Measurements from ENCODE around the gene ANXA10. TPM values are rescaled to one million over a fixed set of nuclear protein-coding genes. Genes with fewer than 3 reads are reported as not detected.
"Not testable (repeated sequence)": the region's sequence is repeated elsewhere in the genome, so short reads cannot be mapped to it uniquely, and the experiment has no call there.

Gene ANXA10
- total RNA-seq, 1 donor = not detected

DNA sequence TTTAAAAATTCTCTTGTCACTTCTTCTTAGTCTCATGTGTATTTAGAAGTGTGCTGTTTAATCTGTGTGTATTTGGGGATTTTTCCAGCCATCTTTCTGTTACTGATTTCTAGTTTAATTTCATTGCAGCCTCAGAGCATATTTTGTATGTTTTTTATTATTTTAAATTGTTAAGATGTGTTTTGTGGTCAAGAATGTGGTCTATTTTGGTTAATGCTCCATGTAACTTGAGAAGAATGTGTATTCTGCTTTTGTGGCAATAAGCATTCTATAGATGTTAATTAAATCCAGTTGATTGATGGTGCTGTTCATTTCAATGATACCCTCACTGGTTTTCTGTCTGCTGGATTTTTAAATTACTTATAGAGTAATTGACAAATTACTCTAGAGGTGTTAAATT, 38.9 kb downstream of the ANXA10 start:
- Histone ChIP-seq H3K4me3 (ENCODE audit: low read length) (no peak overlapping the region), H3K27me3 (ENCODE audit: insufficient read depth, low read length) (no peaks in the 10 kb centered on the region), H3K9me3 (ENCODE audit: low read depth, low read length) (no peaks in the 10 kb centered on the region), H3K4me1 (ENCODE audit: insufficient read depth, low read length) (no peaks in the 10 kb centered on the region)

DNA sequence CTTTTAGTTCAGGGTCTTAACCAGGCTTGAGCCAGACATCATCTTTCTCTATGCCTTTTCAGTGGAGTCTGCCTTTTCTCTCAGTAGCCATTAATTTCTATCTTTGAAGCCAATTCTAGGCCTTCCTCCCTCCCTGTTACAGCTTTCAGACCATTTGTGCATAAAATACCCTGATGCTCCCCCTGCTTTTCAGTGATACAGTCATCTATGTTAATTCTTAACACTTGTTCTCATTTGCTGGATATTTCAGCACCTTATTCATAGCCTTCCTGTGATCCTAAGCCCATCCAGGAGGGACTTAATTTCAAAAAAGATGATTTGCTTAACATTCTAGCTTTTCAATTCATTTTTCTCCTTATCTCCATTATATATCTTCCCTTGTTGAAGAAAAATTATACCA, 42.3 kb downstream of the ANXA10 start:
- no peaks in the 10 kb centered on the region for H3K27me3 ChIP-seq (ENCODE audit: insufficient read depth, low read length)
- no peaks in the 10 kb centered on the region for H3K4me1 ChIP-seq (ENCODE audit: insufficient read depth, low read length)
- H3K9me3 ChIP-seq (ENCODE audit: low read depth, low read length) = no peaks in the 10 kb centered on the region
- no peak overlapping the region for H3K4me3 ChIP-seq (ENCODE audit: low read length)

DNA sequence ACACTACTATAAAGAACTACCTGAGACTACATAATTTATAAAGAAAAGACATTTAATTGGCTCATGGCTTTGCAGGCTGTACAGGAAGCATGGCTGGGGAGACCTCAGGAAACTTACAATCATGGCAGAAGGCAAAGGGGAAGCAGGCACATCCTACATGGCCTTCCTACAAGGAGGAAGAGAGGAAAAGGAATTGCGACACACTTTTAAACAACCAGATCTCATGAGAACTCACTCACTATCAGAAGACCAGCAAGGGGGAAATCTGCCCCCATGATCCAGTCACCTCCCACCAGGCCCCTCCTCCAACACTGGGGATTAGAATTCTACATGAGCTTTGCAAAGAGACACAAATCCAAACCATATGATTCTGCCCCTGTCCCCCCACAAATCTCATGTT, 43.5 kb downstream of the ANXA10 start:
- not testable (repeated sequence) for H3K4me3 ChIP-seq (ENCODE audit: low read length); H3K27me3 ChIP-seq (ENCODE audit: insufficient read depth, low read length); H3K9me3 ChIP-seq (ENCODE audit: low read depth, low read length); H3K4me1 ChIP-seq (ENCODE audit: insufficient read depth, low read length)

DNA sequence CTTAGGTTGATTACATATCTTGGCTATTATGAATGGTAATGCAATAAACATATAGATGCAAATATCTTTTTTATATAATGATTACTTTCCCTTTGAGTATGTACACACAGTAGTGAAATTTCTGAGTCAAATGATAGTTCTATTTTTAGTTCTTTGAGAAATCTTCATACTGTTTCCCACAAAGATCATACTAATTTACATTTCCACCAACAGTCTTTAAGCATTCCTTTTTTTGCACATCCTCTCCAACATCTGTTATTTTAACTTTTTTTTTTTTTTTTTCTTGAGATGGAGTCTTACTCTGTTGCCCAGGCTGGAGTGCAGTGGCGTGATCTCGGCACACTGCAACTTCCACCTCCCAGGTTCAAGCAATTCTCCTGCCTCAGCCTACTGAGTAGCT, 45.4 kb downstream of the ANXA10 start:
- H3K9me3 ChIP-seq (ENCODE audit: low read depth, low read length); H3K4me3 ChIP-seq (ENCODE audit: low read length); H3K4me1 ChIP-seq (ENCODE audit: insufficient read depth, low read length); H3K27me3 ChIP-seq (ENCODE audit: insufficient read depth, low read length): not testable (repeated sequence)

DNA sequence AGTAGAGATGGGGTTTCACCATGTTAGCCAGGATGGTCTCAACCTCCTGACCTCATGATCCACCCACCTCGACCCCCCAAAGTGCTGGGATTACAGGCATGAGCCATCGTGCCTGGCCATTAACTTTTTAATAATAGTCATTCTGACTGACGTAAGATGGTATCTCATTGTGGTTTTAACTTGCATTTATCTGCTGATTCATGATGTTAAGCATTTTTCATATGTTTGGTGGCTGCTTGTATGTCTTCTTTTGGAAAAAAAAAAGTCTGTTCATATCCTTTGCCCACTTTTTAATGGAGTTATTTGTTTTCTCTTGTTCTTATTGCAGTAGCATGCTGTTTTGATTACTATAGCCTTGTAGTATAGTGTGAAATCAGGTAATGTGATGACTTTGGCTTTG, 45.8 kb downstream of the ANXA10 start:
- Histone ChIP-seq H3K9me3 (ENCODE audit: low read depth, low read length) (no peaks in the 10 kb centered on the region), H3K4me1 (ENCODE audit: insufficient read depth, low read length) (no peaks in the 10 kb centered on the region), H3K4me3 (ENCODE audit: low read length) (no peak overlapping the region), H3K27me3 (ENCODE audit: insufficient read depth, low read length) (no peaks in the 10 kb centered on the region)

DNA sequence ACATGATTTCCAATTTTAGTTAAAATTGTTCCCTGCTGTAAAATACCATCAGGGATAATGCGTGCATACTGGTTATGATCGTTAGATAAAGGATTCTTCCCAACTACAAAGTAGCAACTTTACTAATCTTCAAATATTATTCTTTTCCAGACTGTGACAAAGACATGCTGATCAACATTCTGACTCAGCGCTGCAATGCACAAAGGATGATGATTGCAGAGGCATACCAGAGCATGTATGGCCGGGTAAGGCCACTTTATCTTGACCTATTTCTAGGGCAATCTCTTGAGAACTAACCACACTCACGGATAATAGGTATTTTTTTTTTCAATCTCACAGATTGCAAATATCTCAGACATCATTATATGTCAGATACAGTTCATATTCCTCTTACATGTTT, 47.0 kb downstream of the ANXA10 start:
- no peak overlapping the region for H3K4me3 ChIP-seq (ENCODE audit: low read length)
- H3K27me3 ChIP-seq (ENCODE audit: insufficient read depth, low read length) = no peaks in the 10 kb centered on the region
- H3K4me1 ChIP-seq (ENCODE audit: insufficient read depth, low read length) = no peaks in the 10 kb centered on the region
- H3K9me3 ChIP-seq (ENCODE audit: low read depth, low read length) = no peaks in the 10 kb centered on the region

DNA sequence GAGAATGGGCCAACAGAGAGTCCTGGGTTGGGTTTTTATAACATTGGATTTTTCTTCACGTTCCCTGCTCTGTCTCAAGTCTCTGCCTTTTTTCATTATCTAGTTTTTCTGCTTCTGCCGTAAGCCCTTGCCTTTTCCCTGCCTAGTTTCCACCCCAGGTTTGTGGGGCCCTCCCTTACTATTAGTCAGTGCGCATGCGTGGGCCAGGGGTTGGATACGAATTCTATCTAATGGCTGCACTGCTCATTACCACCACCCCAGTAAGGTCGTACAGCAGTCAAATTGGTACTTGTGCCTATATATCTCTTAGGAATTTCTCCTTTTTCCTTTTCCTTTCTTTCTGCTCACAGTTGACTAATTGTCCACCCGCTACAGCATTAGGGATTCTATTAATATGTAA, 49.4 kb downstream of the ANXA10 start:
- H3K4me3 ChIP-seq (ENCODE audit: low read length) = no peak overlapping the region
- H3K4me1 ChIP-seq (ENCODE audit: insufficient read depth, low read length) = no peaks in the 10 kb centered on the region
- H3K9me3 ChIP-seq (ENCODE audit: low read depth, low read length) = no peaks in the 10 kb centered on the region
- H3K27me3 ChIP-seq (ENCODE audit: insufficient read depth, low read length) = no peaks in the 10 kb centered on the region

DNA sequence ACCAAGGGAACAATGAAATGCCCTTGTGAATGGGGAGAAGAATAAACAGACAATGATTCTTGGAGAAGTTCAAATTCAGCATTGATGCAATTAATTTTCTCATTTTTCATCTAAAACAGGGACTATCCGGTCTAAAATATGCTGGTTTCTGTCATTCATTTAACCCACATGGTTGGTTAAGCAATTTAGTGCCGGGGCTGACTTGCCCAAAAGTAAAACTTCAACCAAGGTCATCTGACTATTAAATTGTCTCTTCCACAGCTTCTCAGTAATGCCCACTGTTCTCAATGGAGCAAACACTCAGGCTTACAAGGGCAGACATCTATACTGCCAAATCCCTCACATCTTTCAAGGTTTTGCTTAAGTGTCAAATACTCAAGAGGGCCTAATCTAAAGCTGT, 51.3 kb downstream of the ANXA10 start:
- no peaks in the 10 kb centered on the region for H3K4me1 ChIP-seq (ENCODE audit: insufficient read depth, low read length)
- no peaks in the 10 kb centered on the region for H3K27me3 ChIP-seq (ENCODE audit: insufficient read depth, low read length)
- no peak overlapping the region for H3K4me3 ChIP-seq (ENCODE audit: low read length)
- H3K9me3 ChIP-seq (ENCODE audit: low read depth, low read length) = no peaks in the 10 kb centered on the region

DNA sequence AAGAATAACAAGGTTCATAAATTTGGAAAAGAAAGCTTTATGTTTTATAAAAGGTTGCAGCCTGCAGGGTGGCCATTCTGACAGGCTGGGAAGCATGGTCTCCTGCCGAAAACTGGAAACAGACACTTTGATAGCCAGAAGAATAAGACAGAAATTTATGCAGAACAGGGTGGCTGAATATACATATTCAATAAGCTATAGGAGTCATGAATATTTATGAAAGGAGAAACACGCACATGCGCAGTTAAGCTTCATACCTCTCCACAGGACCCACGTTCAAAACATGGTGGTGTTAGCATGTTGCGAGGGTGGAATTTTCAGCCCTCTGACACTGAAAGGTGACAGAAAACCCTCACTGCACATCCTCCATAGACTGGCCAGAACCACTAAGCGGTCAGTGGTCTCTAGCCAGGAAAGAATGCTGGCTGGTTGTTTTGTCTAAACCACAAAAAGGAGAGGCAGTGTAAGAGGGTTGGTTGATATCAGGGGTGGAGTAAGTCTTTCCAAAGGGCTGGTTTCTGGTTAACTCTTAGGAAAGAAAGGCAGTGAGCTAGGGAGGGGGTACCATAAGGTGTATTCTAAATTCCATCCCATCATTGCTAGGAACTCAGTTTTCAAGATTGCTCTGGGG, 58.2 kb downstream of the ANXA10 start:
- Histone ChIP-seq H3K27me3 (ENCODE audit: insufficient read depth, low read length) (no peaks in the 10 kb centered on the region), H3K9me3 (ENCODE audit: low read depth, low read length) (no peaks in the 10 kb centered on the region), H3K4me1 (ENCODE audit: insufficient read depth, low read length) (no peaks in the 10 kb centered on the region), H3K4me3 (ENCODE audit: low read length) (no peak overlapping the region)

DNA sequence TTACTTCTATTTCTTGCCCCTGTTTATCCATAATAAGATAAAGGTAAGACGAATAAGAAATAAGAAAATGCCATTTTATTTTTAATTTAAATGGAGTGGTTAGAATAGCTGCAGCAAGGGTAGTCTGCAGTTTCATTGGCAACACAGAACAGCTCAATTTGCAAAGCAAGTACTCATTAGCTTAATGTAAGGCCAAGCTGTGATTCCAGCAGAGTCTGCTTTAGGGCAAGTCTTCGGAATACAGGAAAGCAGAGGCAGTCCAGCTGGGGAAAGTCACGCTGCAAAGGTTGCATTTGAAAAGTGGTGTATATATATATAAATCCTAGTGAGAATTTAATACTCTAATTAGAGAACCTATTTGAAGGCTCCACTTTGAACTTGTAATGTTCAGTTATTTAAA, 59.0 kb downstream of the ANXA10 start:
- Histone ChIP-seq H3K4me3 (ENCODE audit: low read length) (no peak overlapping the region), H3K9me3 (ENCODE audit: low read depth, low read length) (no peaks in the 10 kb centered on the region), H3K4me1 (ENCODE audit: insufficient read depth, low read length) (no peaks in the 10 kb centered on the region), H3K27me3 (ENCODE audit: insufficient read depth, low read length) (no peaks in the 10 kb centered on the region)

DNA sequence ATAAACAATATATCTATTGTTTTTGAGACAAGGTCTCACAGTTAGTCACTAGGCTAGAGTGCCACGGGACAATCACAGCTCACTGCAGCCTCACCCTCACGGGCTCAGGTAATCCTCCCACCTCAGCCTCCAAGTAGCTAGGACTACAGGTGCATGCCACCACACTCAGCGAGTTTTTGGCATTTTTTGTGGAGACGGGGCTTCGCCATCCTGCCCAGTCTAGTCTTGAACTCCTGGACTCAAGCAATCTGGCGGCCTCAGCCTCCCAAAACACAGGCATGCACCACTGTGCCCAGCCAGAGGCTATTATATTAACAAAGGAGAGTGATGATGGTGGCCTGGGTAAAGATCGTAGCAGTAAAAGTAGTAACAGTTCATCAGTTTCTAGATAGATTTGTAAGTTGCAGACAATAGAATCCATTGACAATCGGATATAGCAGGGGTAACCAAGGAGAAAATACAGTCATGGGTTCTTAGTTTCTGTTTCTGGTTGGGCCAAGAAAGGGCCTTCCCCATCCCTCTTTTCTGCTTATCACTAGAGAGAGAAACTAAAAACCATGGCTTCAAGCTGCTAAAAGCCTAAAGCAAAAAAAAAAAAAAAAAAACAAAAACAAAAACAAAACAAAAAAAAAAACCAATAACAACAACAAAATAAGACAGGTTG, 60.6 kb downstream of the ANXA10 start:
- H3K9me3 ChIP-seq (ENCODE audit: low read depth, low read length) = no peaks in the 10 kb centered on the region
- no peaks in the 10 kb centered on the region for H3K4me1 ChIP-seq (ENCODE audit: insufficient read depth, low read length)
- H3K27me3 ChIP-seq (ENCODE audit: insufficient read depth, low read length) = no peaks in the 10 kb centered on the region
- no peak overlapping the region for H3K4me3 ChIP-seq (ENCODE audit: low read length)

DNA sequence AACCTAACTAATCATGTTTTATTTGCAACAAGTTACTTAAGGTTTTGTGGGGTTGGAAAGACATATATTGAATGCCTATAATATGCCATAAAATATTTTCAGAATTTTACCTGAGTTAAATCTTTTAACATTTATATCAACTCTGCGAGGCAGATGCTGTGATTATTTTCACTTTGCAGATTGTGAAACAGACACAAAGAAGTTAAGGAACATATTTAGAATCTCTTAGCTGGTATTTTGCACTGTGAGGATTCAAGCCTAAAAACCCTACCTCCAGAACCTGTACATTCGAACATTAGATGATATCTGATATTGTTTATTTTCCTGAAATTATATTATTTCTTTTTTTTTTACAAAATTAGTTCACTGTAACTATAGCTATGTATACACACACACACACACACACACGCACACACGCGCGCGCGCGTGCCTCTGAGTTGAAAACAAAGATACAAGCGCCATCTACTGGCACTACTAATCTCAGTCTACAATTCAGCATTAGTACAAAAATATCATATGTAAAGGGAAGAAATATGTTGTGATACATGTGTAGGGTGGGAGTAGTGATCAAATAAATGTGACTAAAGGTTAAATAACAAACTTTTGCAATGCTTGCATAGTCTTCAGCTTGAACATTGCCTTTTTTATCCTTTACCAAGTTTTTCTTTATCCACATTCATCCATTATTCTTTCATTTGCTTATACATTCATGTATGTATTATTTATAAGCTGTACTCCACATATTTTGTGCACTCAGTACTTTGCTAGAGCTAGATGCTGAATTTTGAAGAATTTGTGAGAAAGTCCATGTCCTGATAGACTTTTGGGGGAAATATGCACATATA, 61.5 kb downstream of the ANXA10 start:
- Histone ChIP-seq H3K4me1 (ENCODE audit: insufficient read depth, low read length) (no peaks in the 10 kb centered on the region), H3K4me3 (ENCODE audit: low read length) (no peak overlapping the region), H3K27me3 (ENCODE audit: insufficient read depth, low read length) (no peaks in the 10 kb centered on the region), H3K9me3 (ENCODE audit: low read depth, low read length) (no peaks in the 10 kb centered on the region)

DNA sequence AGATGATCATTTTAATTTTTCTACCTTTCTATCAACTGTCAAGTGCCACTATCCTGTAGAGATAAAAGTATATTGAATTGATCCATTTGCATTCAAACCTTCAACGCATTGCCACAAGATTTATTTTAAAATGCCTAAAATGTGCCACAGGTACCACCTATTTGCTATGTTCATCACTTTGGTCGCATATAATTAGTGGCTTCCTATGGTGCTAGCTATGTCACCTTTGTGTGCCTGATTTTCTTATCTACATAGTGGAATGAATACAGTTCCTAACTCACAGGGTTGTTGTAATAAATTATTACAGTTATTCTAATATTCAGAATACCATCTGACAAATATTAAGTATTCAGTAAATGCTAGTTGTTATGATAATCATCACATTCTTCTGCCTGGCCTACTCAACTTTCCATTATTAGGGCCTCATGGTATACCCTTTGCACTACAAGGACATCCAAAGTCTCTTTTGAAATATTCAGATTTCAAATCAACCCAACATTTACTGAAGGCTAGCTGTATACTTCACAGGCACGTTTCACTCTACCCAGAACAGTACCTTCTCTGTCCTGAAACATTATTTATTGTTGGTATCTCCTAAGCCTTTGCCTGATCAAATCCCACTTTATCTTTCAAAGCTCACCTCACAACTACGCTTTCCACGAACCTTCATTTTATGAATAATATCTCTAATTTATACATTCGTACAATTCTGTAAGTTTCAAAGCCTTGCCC, 62.4 kb downstream of the ANXA10 start:
- Histone ChIP-seq H3K9me3 (ENCODE audit: low read depth, low read length) (no peaks in the 10 kb centered on the region), H3K4me3 (ENCODE audit: low read length) (no peak overlapping the region), H3K4me1 (ENCODE audit: insufficient read depth, low read length) (no peaks in the 10 kb centered on the region), H3K27me3 (ENCODE audit: insufficient read depth, low read length) (no peaks in the 10 kb centered on the region)

DNA sequence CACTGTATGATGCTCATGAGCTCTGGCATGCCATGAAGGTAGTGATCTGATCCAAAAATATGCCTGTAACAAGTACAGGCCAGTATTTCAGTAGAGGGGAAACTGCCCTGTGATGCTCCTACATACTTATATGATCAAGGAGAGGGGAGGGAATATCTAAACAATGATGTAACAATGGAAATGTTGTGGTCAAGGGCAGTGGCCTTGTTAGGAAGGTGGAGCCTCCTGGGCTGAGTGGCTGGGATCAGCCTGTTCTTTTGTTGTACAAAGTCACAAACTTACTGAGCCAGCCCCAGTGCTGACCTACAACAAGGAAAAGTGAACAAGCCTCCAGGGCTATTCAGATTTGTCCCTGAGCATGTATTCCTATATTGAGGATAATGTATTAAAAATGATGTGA, 70.3 kb downstream of the ANXA10 start:
- Histone ChIP-seq H3K9me3 (ENCODE audit: low read depth, low read length) (no peaks in the 10 kb centered on the region), H3K4me1 (ENCODE audit: insufficient read depth, low read length) (no peaks in the 10 kb centered on the region), H3K27me3 (ENCODE audit: insufficient read depth, low read length) (no peaks in the 10 kb centered on the region), H3K4me3 (ENCODE audit: low read length) (no peak overlapping the region)

DNA sequence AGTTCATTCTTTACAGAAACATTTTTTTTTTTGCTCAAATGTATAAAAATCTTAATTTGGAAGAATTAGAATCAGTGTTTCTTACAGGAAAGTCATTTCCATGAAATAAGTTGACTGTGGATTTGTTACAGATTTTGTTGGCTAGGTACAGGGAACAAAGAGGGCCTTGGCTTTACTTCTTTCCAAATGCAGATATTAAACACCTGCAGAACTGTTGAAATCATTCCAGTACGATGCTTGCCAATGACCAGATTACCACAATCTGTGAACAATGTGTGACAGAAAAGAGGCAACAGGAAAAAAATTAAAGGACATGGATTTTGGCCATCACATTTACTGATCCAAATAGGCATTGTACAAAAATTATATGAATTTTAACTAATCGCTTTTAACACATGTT, 70.8 kb downstream of the ANXA10 start:
- Histone ChIP-seq H3K4me1 (ENCODE audit: insufficient read depth, low read length) (no peaks in the 10 kb centered on the region), H3K27me3 (ENCODE audit: insufficient read depth, low read length) (no peaks in the 10 kb centered on the region)

More for the DNA sequence above, 70.8 kb downstream of the ANXA10 start:
- H3K9me3 ChIP-seq (ENCODE audit: low read depth, low read length) = no peaks in the 10 kb centered on the region
- no peak overlapping the region for H3K4me3 ChIP-seq (ENCODE audit: low read length)

Data from mononuclear cell (primary cell).